ENCODE results near the gene NQO1.

NQO1 gene

DNA sequence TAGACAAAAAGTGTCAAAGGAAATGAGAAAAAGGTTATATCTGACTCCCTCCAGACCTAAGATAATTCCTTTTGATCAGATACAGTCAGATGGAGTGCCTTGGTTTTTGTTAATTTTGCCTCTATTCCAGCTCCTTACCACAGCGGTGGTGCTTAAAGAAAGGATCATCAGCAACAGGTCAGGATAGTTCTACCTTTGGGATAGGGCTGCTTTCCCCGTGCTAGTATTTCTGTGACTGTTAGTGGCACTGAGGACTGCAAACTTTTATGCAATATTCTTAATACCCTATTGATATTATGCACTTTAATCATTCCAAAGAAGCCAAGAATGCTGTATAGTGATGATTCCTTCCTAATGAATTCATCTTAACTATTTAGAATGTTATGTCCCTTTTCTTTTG, 24.5 kb downstream of the NQO1 start:
- H3K27me3 Mint-ChIP-seq (ENCODE audit: low read depth), result no peaks in the 10 kb centered on the region
- H3K9me3 Mint-ChIP-seq, result no peaks in the 10 kb centered on the region
- H3K27ac Mint-ChIP-seq, result no peak overlapping the region
- no peaks in the 10 kb centered on the region for H3K4me1 Mint-ChIP-seq (ENCODE audit: low read depth)
- peaks cover 9% of the 10 kb centered on the region for H3K36me3 Mint-ChIP-seq (ENCODE audit: low read depth)
- no peak overlapping the region for H3K4me3 Mint-ChIP-seq

- H3K36me3 Mint-ChIP-seq (ENCODE audit: low read depth), result peaks cover 8% of the 10 kb centered on the region
- H3K4me3 Mint-ChIP-seq, result no peak overlapping the region
- no peak overlapping the region for H3K27ac Mint-ChIP-seq
- H3K27me3 Mint-ChIP-seq (ENCODE audit: low read depth), result no peaks in the 10 kb centered on the region
- H3K4me1 Mint-ChIP-seq (ENCODE audit: low read depth), result no peaks in the 10 kb centered on the region
- no peaks in the 10 kb centered on the region for H3K9me3 Mint-ChIP-seq
Measured at GRCh38 chr16:69701452-69701851, 24.9 kb downstream of the NQO1 start.

GRCh38 chr16:69699915-69700314, 26.4 kb downstream of the NQO1 start:
- Mint-ChIP-seq H3K36me3 (ENCODE audit: low read depth) (peaks cover 17% of the 10 kb centered on the region), H3K9me3 (no peaks in the 10 kb centered on the region), H3K27ac (no peak overlapping the region), H3K27me3 (ENCODE audit: low read depth) (no peaks in the 10 kb centered on the region), H3K4me1 (ENCODE audit: low read depth) (no peaks in the 10 kb centered on the region), H3K4me3 (no peak overlapping the region)

DNA sequence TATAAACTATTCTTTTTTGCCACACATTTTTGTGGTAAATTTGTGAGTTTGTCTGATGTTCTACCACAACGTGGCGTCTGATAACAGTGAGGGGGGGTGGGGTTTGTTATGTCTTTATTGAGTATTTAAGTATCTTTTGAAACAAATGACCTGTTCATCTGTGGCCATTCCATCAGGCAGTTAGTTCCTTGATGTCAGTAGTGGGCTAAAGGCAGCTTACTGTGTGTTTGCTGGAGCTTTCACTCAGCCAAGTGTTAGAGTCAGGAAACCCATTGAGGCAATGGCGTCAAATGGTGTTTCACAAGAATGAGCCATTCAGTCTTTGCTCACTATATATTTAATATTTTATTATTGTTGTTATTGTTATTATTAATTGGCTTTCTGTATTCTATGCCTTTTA, 28.0 kb downstream of the NQO1 start:
- H3K36me3 Mint-ChIP-seq (ENCODE audit: low read depth), result peaks cover 21% of the 10 kb centered on the region
- peaks cover 3% of the 10 kb centered on the region for H3K4me1 Mint-ChIP-seq (ENCODE audit: low read depth)
- no peaks in the 10 kb centered on the region for H3K9me3 Mint-ChIP-seq
- H3K27me3 Mint-ChIP-seq (ENCODE audit: low read depth), result no peaks in the 10 kb centered on the region
- H3K4me3 Mint-ChIP-seq, result no peak overlapping the region
- no peak overlapping the region for H3K27ac Mint-ChIP-seq

GRCh38 chr16:69693916-69694315, 32.4 kb downstream of the NQO1 start:
- Mint-ChIP-seq H3K27me3 (ENCODE audit: low read depth) (no peaks in the 10 kb centered on the region), H3K27ac (no peak overlapping the region), H3K4me1 (ENCODE audit: low read depth) (peaks cover 21% of the 10 kb centered on the region)

GRCh38 chr16:69691980-69692911, 34.1 kb downstream of the NQO1 start:
- Mint-ChIP-seq H3K27me3 (ENCODE audit: low read depth) (no peaks in the 10 kb centered on the region), H3K4me3 (no peak overlapping the region), H3K4me1 (ENCODE audit: low read depth) (peaks cover 21% of the 10 kb centered on the region), H3K27ac (peak overlapping the region; percentile 68), H3K36me3 (ENCODE audit: low read depth) (peaks cover 37% of the 10 kb centered on the region), H3K9me3 (no peaks in the 10 kb centered on the region)

More at GRCh38 chr16:69693916-69694315, 32.4 kb downstream of the NQO1 start:
- Mint-ChIP-seq H3K4me3 (no peak overlapping the region), H3K36me3 (ENCODE audit: low read depth) (peaks cover 40% of the 10 kb centered on the region), H3K9me3 (no peaks in the 10 kb centered on the region)

DNA sequence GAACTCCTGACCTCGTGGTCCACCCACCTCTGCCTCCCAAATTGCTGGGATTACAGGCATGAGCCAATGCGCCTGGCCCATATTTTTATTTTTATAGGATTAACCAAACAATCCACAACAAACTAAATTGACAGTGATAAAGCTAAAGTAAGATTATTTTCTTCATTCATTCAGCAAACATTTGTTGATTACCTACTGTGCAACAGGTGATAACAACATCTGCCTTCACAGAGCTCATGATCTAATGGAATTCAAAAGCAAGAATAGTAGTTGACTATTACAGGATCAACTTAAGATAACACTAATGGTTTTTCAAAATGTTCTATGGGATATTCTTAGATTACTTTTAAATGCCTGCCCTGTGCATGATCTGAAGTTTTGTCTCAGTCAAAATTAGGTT, 37.8 kb downstream of the NQO1 start:
- H3K36me3 Mint-ChIP-seq (ENCODE audit: low read depth), result peaks cover 26% of the 10 kb centered on the region
- no peak overlapping the region for H3K4me3 Mint-ChIP-seq
- H3K4me1 Mint-ChIP-seq (ENCODE audit: low read depth), result peaks cover 20% of the 10 kb centered on the region
- no peaks in the 10 kb centered on the region for H3K9me3 Mint-ChIP-seq
- no peak overlapping the region for H3K27ac Mint-ChIP-seq
- no peaks in the 10 kb centered on the region for H3K27me3 Mint-ChIP-seq (ENCODE audit: low read depth)

- Mint-ChIP-seq H3K27ac (no peak overlapping the region), H3K4me1 (ENCODE audit: low read depth) (no peaks in the 10 kb centered on the region), H3K9me3 (no peaks in the 10 kb centered on the region), H3K36me3 (ENCODE audit: low read depth) (peaks cover 19% of the 10 kb centered on the region), H3K27me3 (ENCODE audit: low read depth) (no peaks in the 10 kb centered on the region), H3K4me3 (no peak overlapping the region)
Measured at GRCh38 chr16:69680358-69680757, 46.0 kb downstream of the NQO1 start.

DNA sequence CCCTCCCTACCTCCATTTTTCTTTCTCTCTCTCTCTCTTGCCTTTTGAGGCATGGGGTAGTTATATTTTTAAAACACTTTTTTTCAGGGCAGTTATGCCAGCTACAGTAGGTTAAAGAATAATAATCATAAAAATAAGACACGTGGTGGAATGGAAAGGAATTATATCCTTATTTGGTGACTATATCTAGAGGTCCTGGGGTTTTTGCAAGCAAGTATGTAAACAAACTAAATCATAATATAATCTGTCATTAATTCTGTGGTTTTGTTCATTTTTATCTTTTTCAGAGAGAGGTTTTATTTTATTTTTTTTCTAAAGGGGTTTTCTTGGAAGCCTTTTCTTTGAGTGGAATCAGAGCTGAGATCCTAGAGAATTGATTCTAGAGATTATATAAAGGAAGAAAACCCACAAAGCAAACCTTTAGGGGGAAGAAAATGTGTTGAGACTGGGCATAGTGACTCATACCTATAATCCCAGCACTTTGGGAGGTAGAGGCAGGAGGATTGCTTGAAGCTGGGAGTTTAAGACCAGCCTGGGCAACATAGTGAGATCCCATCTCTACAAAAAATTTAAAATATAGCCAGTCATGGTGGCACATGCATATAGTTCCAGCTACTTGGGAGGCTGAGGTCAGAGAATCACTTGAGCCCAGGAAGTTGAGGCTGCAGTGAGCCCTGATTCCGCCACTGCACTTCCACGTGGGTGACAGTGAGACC, 53.2 kb downstream of the NQO1 start:
- Mint-ChIP-seq H3K27me3 (ENCODE audit: low read depth) (no peaks in the 10 kb centered on the region), H3K4me3 (no peak overlapping the region), H3K9me3 (no peaks in the 10 kb centered on the region), H3K36me3 (ENCODE audit: low read depth) (peaks cover 27% of the 10 kb centered on the region), H3K27ac (no peak overlapping the region), H3K4me1 (ENCODE audit: low read depth) (peaks cover under 1% of the 10 kb centered on the region)

GRCh38 chr16:69672315-69672997, 53.9 kb downstream of the NQO1 start:
- Mint-ChIP-seq H3K9me3 (no peaks in the 10 kb centered on the region), H3K27me3 (ENCODE audit: low read depth) (no peaks in the 10 kb centered on the region), H3K4me1 (ENCODE audit: low read depth) (peaks cover 3% of the 10 kb centered on the region), H3K4me3 (no peak overlapping the region), H3K27ac (no peak overlapping the region), H3K36me3 (ENCODE audit: low read depth) (peaks cover 25% of the 10 kb centered on the region)

DNA sequence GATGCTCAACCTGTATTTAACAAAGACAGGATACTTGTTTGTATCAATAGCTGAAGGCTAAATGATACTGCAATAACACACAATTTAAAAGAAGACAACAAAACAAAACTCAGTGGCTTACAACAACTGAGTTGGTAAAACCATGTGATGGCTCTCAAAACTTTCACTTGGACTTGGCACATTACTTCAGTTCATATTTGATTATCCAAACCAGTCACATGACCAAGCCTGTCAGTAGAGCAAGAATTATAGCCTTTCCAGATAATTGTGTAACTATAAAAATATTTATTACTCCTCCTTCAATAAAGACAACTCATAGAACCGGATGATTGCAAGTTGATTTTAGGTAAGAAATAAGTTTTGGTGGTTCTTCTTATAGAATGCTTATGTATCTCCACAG, 56.8 kb downstream of the NQO1 start:
- H3K4me1 Mint-ChIP-seq (ENCODE audit: low read depth), result peaks cover 3% of the 10 kb centered on the region
- H3K9me3 Mint-ChIP-seq, result no peaks in the 10 kb centered on the region
- no peak overlapping the region for H3K27ac Mint-ChIP-seq
- H3K36me3 Mint-ChIP-seq (ENCODE audit: low read depth), result peaks cover 23% of the 10 kb centered on the region
- H3K27me3 Mint-ChIP-seq (ENCODE audit: low read depth), result no peaks in the 10 kb centered on the region
- H3K4me3 Mint-ChIP-seq, result no peak overlapping the region

- no peaks in the 10 kb centered on the region for H3K9me3 Mint-ChIP-seq
- peaks cover 3% of the 10 kb centered on the region for H3K4me1 Mint-ChIP-seq (ENCODE audit: low read depth)
- H3K27me3 Mint-ChIP-seq (ENCODE audit: low read depth), result no peaks in the 10 kb centered on the region
- H3K4me3 Mint-ChIP-seq, result no peak overlapping the region
- H3K27ac Mint-ChIP-seq, result no peak overlapping the region
- peaks cover 26% of the 10 kb centered on the region for H3K36me3 Mint-ChIP-seq (ENCODE audit: low read depth)
Measured at GRCh38 chr16:69663846-69664245, 62.5 kb downstream of the NQO1 start.

- no peaks in the 10 kb centered on the region for H3K4me1 Mint-ChIP-seq (ENCODE audit: low read depth)
- H3K27ac Mint-ChIP-seq, result no peak overlapping the region
- H3K4me3 Mint-ChIP-seq, result no peak overlapping the region
- no peaks in the 10 kb centered on the region for H3K27me3 Mint-ChIP-seq (ENCODE audit: low read depth)
- H3K9me3 Mint-ChIP-seq, result no peaks in the 10 kb centered on the region
- peaks cover 23% of the 10 kb centered on the region for H3K36me3 Mint-ChIP-seq (ENCODE audit: low read depth)
Measured at GRCh38 chr16:69662901-69663300, 63.5 kb downstream of the NQO1 start.

DNA sequence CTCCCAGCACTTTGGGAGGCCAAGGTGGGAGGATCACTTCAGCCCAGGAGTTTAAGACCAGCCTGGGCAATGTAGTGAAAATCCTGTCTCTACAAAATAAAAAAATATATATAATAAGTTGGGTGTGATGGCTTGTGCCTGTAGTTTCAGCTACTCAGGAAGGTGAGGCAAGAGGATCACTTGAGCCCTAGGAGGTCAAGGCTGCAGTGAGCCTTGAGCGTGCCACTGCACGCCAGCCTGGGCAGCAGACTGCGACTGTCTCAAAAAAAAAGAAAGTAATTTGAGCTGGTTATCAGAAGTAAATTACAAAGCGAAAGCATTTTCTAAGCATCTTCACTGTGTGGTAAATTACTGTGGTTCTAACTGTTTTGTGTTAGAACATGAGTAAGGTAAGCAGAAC, 66.2 kb downstream of the NQO1 start:
- Mint-ChIP-seq H3K4me1 (ENCODE audit: low read depth) (no peaks in the 10 kb centered on the region), H3K36me3 (ENCODE audit: low read depth) (peaks cover 26% of the 10 kb centered on the region), H3K27ac (no peak overlapping the region), H3K9me3 (no peaks in the 10 kb centered on the region), H3K27me3 (ENCODE audit: low read depth) (no peaks in the 10 kb centered on the region), H3K4me3 (no peak overlapping the region)

Measured in T-helper 1 cell treated with Interleukin-12 subunit alpha and Interleukin-12 subunit beta and Interleukin-4 antibody, amounts not matched to agents 30 μg/mL and 1 μg/mL, for 36 hours (primary cell).